ENCODE results near the gene PI4KB.

Gene PI4KB

DNA sequence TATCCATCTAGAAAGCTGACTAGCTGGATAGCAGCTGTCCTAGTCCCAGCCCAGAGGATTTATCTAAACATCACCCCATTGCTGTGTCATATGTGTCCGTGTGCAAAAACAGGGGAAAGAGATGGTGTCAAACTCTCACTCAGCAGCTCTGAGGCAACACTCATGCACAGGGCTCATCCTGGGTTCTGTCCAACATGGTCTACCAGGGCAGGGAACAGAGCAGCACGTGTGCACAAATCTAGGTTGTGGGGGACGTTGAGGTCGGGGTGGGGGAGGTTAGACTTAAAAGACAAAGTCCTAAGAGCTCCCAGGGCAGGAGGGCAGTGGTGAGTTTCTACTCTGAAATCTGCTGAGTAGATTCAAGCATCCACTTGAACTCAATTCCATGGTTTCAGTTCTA is 16.2 kb downstream of the PI4KB start:
- DNase-seq, result no peak

DNA sequence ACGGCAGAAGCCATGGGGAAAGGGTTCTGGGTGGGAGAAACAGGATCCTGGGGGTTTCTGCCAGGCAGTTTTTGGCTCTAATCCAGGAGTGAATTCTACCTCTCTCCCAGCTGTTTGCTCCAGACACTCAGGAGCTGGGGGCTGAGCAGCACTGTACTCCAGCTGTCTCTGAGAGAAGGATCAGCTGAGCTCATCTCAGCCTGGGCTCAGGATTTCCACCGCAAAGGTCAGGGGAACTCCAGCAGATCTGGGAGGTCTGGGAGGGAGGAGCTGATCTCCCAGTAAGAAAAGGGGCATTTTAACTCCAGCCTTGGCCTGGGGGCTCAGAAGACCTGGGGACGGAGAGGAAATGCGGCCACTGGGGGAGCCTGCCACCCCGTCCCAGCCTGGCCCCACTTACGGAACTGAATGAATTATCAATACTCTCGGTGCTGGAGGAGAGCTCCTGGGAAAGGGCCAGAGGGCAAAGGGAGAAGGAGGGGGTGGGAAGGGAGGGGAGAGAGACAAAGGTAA is 17.3 kb downstream of the PI4KB start:
- DNase-seq, result no peak

GRCh38 chr1:151294742-151295462 is 32.3 kb downstream of the PI4KB start:
- DNase-seq, result no peak

- no peak for DNase-seq
Measured at GRCh38 chr1:151293093-151293492, 34.1 kb downstream of the PI4KB start.

GRCh38 chr1:151292207-151293030 is 34.8 kb downstream of the PI4KB start:
- no peak for DNase-seq

DNA sequence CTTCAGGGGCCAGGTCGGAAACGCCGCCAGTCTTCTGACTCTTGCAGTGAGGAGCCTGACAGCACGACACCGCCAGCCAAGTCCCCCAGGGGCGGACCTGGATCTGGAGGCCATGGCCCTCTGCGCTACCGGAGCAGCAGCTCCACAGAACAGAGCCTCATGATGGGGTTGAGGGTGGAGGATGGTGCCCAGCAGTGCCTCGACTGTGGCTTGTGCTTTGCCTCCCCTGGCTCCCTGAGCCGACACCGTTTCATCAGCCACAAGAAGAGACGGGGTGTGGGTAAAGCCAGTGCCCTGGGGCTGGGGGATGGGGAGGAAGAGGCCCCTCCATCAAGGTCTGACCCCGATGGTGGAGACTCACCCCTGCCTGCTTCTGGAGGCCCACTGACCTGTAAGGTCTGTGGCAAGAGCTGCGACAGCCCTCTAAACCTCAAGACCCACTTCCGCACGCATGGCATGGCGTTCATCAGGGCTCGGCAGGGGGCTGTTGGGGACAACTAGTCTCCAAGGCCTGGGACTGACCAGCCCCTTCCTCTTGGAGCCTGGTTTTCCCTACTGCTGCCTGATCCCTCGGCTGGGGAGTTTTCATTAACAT is 36.4 kb downstream of the PI4KB start:
- DNase-seq, result no peak

DNA sequence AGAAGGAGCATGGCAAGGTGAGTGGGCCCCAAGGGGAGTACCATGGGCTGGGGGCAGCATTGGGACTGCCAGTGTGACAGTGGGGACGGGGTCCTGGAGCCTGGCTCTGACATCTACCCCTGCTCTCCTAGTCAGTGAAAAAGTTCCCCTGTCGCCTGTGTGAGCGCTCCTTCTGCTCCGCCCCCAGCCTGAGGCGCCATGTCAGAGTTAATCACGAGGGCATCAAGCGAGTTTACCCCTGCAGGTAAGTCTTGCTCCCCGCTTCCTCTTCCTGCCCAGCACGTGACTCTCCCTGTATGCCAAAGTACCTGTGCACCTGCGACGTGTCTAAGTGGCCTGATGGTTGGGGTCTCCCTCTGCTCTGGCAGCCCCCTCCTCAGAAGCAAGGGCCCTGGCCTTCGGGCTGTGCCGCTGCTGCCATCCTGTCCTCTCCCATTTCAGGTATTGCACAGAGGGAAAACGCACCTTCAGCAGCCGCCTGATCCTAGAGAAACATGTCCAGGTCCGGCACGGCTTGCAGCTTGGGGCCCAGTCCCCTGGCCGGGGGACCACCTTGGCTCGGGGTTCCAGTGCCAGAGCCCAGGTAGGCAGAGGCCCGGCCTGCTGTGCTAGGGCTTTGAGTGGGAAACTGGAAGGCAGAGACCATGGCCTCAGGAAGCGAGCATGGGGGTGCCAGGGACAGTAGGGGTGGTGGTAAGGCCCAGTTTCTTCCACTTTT is 37.1 kb downstream of the PI4KB start:
- DNase-seq, result no peak

- no peak for DNase-seq
Measured at GRCh38 chr1:151289080-151289935, 37.9 kb downstream of the PI4KB start.

DNA sequence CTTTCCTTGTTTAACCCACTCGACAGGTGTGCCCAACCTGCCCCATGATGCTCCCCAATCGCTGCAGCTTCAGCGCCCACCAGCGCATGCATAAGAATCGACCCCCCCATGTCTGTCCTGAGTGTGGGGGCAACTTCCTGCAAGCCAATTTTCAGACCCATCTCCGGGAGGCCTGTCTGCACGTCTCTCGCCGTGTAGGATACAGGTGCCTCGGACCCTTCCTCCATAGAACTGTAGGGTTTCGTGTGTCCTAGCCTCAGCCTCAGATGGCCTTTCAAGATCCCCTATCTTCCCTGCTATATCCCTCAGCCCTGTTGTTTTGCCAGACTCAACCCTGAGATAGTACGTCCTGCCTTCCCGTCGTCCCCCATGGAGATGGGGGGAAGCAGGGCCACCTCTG is 38.7 kb downstream of the PI4KB start:
- DNase-seq, result no peak

- no peak for DNase-seq
Measured at GRCh38 chr1:151287767-151288500, 39.3 kb downstream of the PI4KB start.

GRCh38 chr1:151287341-151287699 is 39.9 kb downstream of the PI4KB start:
- no peak for DNase-seq

DNA sequence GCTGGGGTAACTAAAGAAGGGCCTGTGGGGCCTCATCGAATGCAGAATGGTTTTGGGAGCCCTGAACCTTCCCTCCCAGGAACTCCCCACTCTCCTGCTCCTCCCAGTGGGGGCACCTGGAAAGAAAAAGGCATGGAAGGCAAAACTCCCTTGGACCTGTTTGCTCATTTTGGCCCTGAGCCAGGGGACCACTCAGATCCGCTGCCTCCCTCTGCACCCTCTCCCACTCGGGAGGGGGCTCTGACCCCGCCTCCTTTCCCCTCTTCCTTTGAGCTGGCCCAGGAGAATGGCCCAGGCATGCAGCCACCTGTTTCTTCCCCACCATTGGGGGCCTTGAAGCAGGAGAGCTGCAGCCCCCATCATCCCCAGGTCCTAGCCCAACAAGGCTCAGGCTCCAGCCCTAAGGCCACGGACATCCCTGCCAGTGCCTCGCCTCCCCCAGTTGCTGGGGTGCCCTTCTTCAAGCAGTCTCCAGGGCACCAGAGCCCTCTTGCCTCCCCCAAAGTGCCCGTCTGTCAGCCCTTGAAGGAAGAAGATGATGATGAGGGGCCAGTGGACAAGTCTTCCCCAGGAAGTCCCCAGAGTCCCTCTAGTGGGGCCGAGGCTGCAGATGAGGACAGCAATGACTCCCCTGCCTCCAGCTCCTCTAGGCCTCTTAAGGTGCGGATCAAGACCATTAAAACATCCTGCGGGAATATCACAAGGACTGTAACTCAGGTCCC is 40.4 kb downstream of the PI4KB start:
- no peak for DNase-seq

- no peak for DNase-seq
Measured at GRCh38 chr1:151284013-151284577, 43.1 kb downstream of the PI4KB start.

DNA sequence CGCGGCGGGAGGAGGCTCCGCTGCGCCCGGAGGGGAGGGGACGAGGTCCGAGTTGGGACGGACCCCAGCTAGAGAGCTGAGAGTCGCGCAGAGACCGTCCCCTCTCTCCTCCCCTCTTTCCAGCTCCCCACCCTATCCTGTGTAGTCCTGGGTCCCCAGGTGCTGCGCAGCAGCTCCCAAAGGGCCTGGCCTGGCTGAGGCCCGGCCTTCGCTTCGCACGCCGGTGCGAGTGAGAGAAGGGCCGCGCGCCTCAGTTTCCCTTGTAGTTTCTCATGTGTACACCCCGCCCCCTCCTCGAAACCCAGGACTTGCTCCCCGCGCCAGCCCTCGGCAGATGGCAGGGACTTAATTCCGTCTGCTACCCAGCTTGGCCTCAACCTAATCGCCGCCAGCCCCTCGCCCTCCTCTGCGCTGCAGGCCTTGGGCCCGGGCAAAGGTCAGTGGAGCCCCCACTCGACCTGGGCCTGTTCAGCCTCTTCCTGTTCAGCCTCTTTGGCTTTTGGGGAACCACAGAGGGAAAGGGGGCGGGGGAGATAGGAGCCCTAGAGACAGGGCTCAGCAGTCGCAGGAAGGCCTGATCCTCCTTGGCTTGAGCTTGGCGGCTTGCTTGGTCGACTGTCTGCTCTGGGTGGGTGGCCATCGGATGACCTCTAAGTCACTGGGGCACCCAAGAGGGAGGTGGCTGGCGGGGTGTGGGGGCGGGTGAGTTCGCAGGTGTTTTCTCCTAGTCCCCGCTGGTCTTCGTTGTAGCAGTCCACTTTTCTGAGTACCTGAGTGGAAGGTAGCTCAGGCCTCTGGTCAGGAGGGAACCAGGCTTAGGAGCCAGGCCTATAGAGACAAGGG is 44.1 kb downstream of the PI4KB start:
- no peak for DNase-seq

GRCh38 chr1:151281969-151282882 is 45.0 kb downstream of the PI4KB start, which contains the start of gene ZNF687:
ZNF687 (plus strand) TSS chr1:151282299; CDS start chr1:151286292, 3,993 bp downstream.
- peak; percentile 100 for DNase-seq

DNA sequence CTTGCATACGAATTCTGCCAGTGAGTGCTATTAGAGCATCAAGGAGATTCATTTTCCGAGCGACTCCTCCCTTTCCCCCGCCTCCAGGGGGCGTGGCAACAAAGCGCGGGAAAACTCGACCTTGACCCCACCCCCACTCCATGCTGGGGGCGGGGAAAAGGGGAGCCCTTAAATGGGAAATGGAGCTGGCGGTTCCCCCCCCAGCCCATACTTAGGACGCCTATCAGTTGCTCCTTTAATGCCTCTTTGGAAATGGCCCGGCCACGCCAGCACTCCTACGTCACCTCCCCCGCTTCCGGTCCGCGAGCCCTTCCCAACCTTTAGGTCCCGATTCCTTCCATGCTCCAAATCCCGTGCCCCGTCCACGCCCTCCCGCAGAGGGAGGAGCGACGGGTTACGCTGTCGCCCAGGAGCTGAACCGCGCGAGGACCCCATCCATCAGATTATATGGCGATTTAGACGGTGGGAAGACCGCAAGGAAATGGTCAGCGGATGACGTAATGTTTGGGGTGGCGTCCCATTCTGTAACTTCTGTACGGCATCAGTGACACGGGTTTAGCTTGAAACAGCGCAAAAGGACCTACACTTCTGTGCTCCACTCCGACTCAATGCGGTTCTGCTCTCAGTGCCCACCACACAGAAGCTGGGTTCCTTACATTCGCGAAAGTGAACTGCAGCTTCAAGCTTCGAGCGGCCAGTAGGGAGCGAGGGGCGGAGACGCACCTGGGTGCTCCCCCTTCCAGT is 45.8 kb downstream of the PI4KB start:
- peak; percentile 98 for DNase-seq

DNA sequence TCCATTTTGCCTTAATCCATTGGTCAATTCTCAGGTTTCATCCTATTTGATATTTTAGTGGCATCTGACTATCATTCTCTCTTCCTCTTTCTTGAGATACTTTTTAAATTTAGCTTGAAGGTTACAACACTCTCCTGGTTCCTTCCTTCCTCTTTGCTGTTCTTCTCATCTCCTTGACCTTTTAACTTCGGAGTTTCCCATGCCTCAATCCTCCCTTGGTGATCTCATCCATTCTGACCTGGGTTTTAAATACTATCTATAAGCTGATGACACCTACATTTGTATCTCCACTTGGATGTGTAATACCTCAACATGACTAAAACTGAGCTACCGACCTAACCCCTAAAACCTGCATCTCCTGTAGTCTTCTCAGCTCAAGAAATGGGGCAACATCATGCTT is 50.0 kb downstream of the PI4KB start:
- DNase-seq, result no peak

Data from right forelimb (tissue), 1 donor.